ENCODE data around the gene FOXA1. TPM values are rescaled to one million over a fixed set of nuclear protein-coding genes. Genes with fewer than 3 reads are reported as not detected.

The FOXA1 gene
- total and polyA plus RNA-seq, 2 of the 4 experiments (the other 2 are of a cell fraction) = 0.18 to 0.31 TPM

DNA sequence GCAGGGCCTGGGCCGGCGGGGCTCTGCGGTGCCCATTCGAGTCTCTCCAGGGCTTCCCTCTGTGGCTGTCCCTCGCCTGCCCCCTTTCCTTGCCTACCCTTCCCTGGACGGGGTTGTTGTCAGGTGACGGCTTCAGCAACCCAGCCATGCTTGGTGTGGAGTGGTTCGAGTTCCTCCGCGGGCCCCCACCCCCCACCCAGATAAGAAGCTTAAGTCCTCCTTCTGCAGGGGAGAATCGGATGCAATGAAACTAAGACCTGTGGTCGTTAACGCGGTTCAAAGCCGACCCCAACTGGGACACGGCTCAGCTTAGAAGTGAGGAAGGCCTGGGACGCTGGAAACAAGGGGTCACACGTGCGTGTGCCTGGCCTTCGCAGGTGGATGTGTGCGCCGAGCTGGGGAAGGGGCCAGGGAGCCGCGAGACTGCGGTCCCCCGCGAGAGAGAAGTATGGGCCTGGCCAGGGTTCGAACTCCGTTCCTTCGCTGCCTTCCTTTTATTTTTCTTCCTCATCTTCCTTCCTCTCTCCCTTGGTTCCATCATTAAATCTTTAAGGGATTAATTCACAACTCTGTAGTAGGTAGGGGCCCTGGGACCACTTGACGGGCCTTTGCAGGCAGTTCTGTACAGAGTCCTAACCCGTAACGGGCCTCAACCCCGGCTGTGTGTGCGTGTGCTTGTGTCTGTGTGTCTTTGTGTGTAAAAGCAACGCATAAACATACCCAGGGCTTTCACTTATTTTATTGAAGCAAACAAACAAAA lies 3.9 kb upstream of the FOXA1 start:
- H3K9me1 ChIP-seq (ENCODE audit: insufficient read depth, low read length) = 0 out of 2 replicates have a peak, but pooled peaks cover 3% of the 10 kb centered on the region
- H3K9ac ChIP-seq (ENCODE audit: low read depth, low read length) = no peak overlapping the region
- H3K23ac ChIP-seq (ENCODE audit: low read depth, low read length) = no peak overlapping the region
- peaks cover 84% of the 10 kb centered on the region for H3K27me3 ChIP-seq (ENCODE audit: control insufficient read depth, insufficient read depth, low read length)
- DNase-seq = no peak
- H4K20me1 ChIP-seq (ENCODE audit: insufficient read depth, low read length) = no peaks in the 10 kb centered on the region
- H2BK120ac ChIP-seq (ENCODE audit: low read depth, low read length) = no peak overlapping the region
- H3K4me3 ChIP-seq (ENCODE audit: insufficient read depth, low read depth, low read length) = no peak overlapping the region
- H2BK5ac ChIP-seq (ENCODE audit: low read depth, low read length, poor library complexity, severe bottlenecking) = no peak overlapping the region
- ChIA-PET POLR2A (ENCODE audit: unreplicated experiment) (no interaction called here), CTCF (interaction anchor here (0.7 to 0.9 kb wide), 2 partner anchors 188 to 200 kb away, joined by 3 to 4 read pairs; no protein-coding TSS in a partner anchor)
- BruUV-seq (replicated peaks) = no TSS peak
- H3K4ac ChIP-seq (ENCODE audit: low read depth, low read length) = no peak overlapping the region
- H3K79me1 ChIP-seq (ENCODE audit: low read depth in 1 of 2, low read length in 2 of 2) = no peaks in the 10 kb centered on the region
- H3K18ac ChIP-seq (ENCODE audit: low read depth, low read length) = no peak overlapping the region
- H2AK5ac ChIP-seq (ENCODE audit: low read depth, low read length) = no peak overlapping the region
- intact Hi-C loops (cut with micrococcal nuclease) (loop anchor here (5.0 kb wide), 1 partner anchor 108 kb away; no protein-coding TSS in a partner anchor), in situ Hi-C loops (cut with MboI; ENCODE audit: low sequenced_read_pairs) (no loop called here), dilution Hi-C loops (cut with HindIII; ENCODE audit: low sequenced_read_pairs, unreplicated experiment) (no loop called here)
- no peak overlapping the region for H3K27ac ChIP-seq (ENCODE audit: insufficient read depth, low read length)
- no peak overlapping the region for H2AK9ac ChIP-seq (replicated peaks; ENCODE audit: low read depth, low read length, poor library complexity)
- no peak overlapping the region for H2BK20ac ChIP-seq (ENCODE audit: low read depth, low read length)
- no peak overlapping the region for H3K56ac ChIP-seq (ENCODE audit: extremely low read depth, insufficient read depth, low read length)
- no peak overlapping the region for H4K8ac ChIP-seq (ENCODE audit: low read depth in 2 of 2, low read length in 2 of 2)
- H3K14ac ChIP-seq (replicated peaks; ENCODE audit: low read depth, low read length) = no peak overlapping the region
- peaks cover 25% of the 10 kb centered on the region for H3K9me3 ChIP-seq (ENCODE audit: control insufficient read depth, insufficient read depth, low read length)
- H3K4me2 ChIP-seq (ENCODE audit: low read depth, low read length) = no peak overlapping the region
- no peak overlapping the region for H2BK15ac ChIP-seq (ENCODE audit: low read depth, low read length)
- no peak overlapping the region for H4K5ac ChIP-seq (ENCODE audit: low read depth, low read length)
- H3K36me3 ChIP-seq (ENCODE audit: control insufficient read depth, insufficient read depth, low read length) = no peaks in the 10 kb centered on the region
- no peak overlapping the region for H2AFZ ChIP-seq (replicated peaks; ENCODE audit: low read length, poor library complexity)
- no peak overlapping the region for H4K91ac ChIP-seq (ENCODE audit: insufficient read depth, low read depth, low read length)
- TF ChIP-seq, protein P1, sequence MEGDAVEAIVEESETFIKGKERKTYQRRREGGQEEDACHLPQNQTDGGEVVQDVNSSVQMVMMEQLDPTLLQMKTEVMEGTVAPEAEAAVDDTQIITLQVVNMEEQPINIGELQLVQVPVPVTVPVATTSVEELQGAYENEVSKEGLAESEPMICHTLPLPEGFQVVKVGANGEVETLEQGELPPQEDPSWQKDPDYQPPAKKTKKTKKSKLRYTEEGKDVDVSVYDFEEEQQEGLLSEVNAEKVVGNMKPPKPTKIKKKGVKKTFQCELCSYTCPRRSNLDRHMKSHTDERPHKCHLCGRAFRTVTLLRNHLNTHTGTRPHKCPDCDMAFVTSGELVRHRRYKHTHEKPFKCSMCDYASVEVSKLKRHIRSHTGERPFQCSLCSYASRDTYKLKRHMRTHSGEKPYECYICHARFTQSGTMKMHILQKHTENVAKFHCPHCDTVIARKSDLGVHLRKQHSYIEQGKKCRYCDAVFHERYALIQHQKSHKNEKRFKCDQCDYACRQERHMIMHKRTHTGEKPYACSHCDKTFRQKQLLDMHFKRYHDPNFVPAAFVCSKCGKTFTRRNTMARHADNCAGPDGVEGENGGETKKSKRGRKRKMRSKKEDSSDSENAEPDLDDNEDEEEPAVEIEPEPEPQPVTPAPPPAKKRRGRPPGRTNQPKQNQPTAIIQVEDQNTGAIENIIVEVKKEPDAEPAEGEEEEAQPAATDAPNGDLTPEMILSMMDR (conservative IDR thresholded peaks at IDR 0.05; ENCODE audit: low read depth, low read length) = no peak
- no peak for TF ChIP-seq RFX5 (IDR thresholded peaks at IDR 0.05; ENCODE audit: low read depth, low read length)
- TF ChIP-seq SMC3 (IDR thresholded peaks at IDR 0.05; ENCODE audit: low read depth, low read length) = no peak
- no peak for TF ChIP-seq FOS (IDR thresholded peaks at IDR 0.05; ENCODE audit: low read depth, low read length)
- TF ChIP-seq CHD1 (IDR thresholded peaks at IDR 0.05; ENCODE audit: low read depth, low read length) = no peak
- TF ChIP-seq NFE2L2 (IDR thresholded peaks at IDR 0.05; ENCODE audit: low read depth, low read length) = no peak
- TF ChIP-seq, protein P2, sequence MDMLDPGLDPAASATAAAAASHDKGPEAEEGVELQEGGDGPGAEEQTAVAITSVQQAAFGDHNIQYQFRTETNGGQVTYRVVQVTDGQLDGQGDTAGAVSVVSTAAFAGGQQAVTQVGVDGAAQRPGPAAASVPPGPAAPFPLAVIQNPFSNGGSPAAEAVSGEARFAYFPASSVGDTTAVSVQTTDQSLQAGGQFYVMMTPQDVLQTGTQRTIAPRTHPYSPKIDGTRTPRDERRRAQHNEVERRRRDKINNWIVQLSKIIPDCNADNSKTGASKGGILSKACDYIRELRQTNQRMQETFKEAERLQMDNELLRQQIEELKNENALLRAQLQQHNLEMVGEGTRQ (IDR thresholded peaks at IDR 0.05; ENCODE audit: low read depth, low read length) = no peak
- TF ChIP-seq RAD21 (IDR thresholded peaks at IDR 0.05; ENCODE audit: low read length) = no peak
- no peak for TF ChIP-seq CEBPB (IDR thresholded peaks at IDR 0.05; ENCODE audit: low read depth, low read length)
- TF ChIP-seq MAZ (IDR thresholded peaks at IDR 0.05; ENCODE audit: borderline replicate concordance, low read depth, low read length) = no peak
- no peak for TF ChIP-seq MAFK (IDR thresholded peaks at IDR 0.05; ENCODE audit: low read depth, low read length)
- 40% methylated on average over 5 of the region's 36 CpGs; no CpG with 5 or more reads in 1 of the 2 experiments for WGBS, 2 experiments (ENCODE audit: extremely low coverage in 2 of 2, insufficient read length in 1 of 2)
- H3K4me1 ChIP-seq (ENCODE audit: control insufficient read depth, insufficient read depth, low read length) = peaks cover 5% of the 10 kb centered on the region; the same call in 1 of the 2 replicates
- ATAC-seq (ENCODE audit: low read depth) = no peak
